ENCODE results near the gene TNFRSF6B. TPM values are rescaled to one million over a fixed set of nuclear protein-coding genes. Genes with fewer than 3 reads are reported as not detected.

TNFRSF6B gene
- total RNA-seq, 1 experiment from 2014 or later, result 4.6 TPM

GRCh38 chr20:63690003-63690897, 6.2 kb upstream of the TNFRSF6B start:
- H3K4me3 ChIP-seq (ENCODE audit: low read length), result no peak overlapping the region
- H3K79me2 ChIP-seq (ENCODE audit: low read length), result no peaks in the 10 kb centered on the region
- no peaks in the 10 kb centered on the region for H4K20me1 ChIP-seq (ENCODE audit: insufficient read depth, low read depth, low read length)
- H3K36me3 ChIP-seq (ENCODE audit: insufficient read depth, low read length), result peaks cover 11% of the 10 kb centered on the region; the same call in 1 of the 2 replicates
- no peaks in the 10 kb centered on the region for H3K27me3 ChIP-seq (ENCODE audit: low read length)
- no peak overlapping the region for H2AFZ ChIP-seq (ENCODE audit: low read length)
- no peak overlapping the region for H3K4me2 ChIP-seq (ENCODE audit: low read depth, low read length, poor library complexity, severe bottlenecking)
- no peak overlapping the region for H3K27ac ChIP-seq (ENCODE audit: low read length)
- DNase-seq, result no peak
- H3K9ac ChIP-seq (ENCODE audit: low read length), result no peak overlapping the region
- H3K9me2 ChIP-seq (replicated peaks; ENCODE audit: insufficient read depth, low read length), result no peaks in the 10 kb centered on the region
- no peaks in the 10 kb centered on the region for H3K9me3 ChIP-seq (ENCODE audit: low read length)
- H3K4me1 ChIP-seq (ENCODE audit: low read length), result no peaks in the 10 kb centered on the region

GRCh38 chr20:63690898-63691710, 5.3 kb upstream of the TNFRSF6B start:
- Histone ChIP-seq H3K9ac (ENCODE audit: low read length) (no peak overlapping the region), H3K4me3 (ENCODE audit: low read length) (no peak overlapping the region), H3K36me3 (ENCODE audit: insufficient read depth, low read length) (peaks cover 12% of the 10 kb centered on the region; the same call in 1 of the 2 replicates), H3K9me2 (replicated peaks; ENCODE audit: insufficient read depth, low read length) (no peaks in the 10 kb centered on the region), H2AFZ (ENCODE audit: low read length) (no peak overlapping the region), H3K4me2 (ENCODE audit: low read depth, low read length, poor library complexity, severe bottlenecking) (no peak overlapping the region), H3K27ac (ENCODE audit: low read length) (no peak overlapping the region), H3K4me1 (ENCODE audit: low read length) (no peaks in the 10 kb centered on the region), H4K20me1 (ENCODE audit: insufficient read depth, low read depth, low read length) (no peaks in the 10 kb centered on the region), H3K9me3 (ENCODE audit: low read length) (no peaks in the 10 kb centered on the region), H3K79me2 (ENCODE audit: low read length) (no peaks in the 10 kb centered on the region), H3K27me3 (ENCODE audit: low read length) (no peaks in the 10 kb centered on the region)
- DNase-seq, result no peak

- H3K4me2 ChIP-seq (ENCODE audit: low read depth, low read length, poor library complexity, severe bottlenecking), result no peak overlapping the region
- no peak overlapping the region for H3K4me3 ChIP-seq (ENCODE audit: low read length)
- H3K4me1 ChIP-seq (ENCODE audit: low read length), result no peaks in the 10 kb centered on the region
- H4K20me1 ChIP-seq (ENCODE audit: insufficient read depth, low read depth, low read length), result no peaks in the 10 kb centered on the region
- H3K9me3 ChIP-seq (ENCODE audit: low read length), result no peaks in the 10 kb centered on the region
- peaks cover 12% of the 10 kb centered on the region; the same call in 1 of the 2 replicates for H3K36me3 ChIP-seq (ENCODE audit: insufficient read depth, low read length)
- no peak overlapping the region for H3K27ac ChIP-seq (ENCODE audit: low read length)
- no peak overlapping the region for H2AFZ ChIP-seq (ENCODE audit: low read length)
- no peak overlapping the region for H3K9ac ChIP-seq (ENCODE audit: low read length)
- H3K9me2 ChIP-seq (replicated peaks; ENCODE audit: insufficient read depth, low read length), result no peaks in the 10 kb centered on the region
- H3K79me2 ChIP-seq (ENCODE audit: low read length), result no peaks in the 10 kb centered on the region
- H3K27me3 ChIP-seq (ENCODE audit: low read length), result no peaks in the 10 kb centered on the region
- no peak for DNase-seq
Measured at GRCh38 chr20:63691711-63692435, 4.6 kb upstream of the TNFRSF6B start.

- H3K27ac ChIP-seq (ENCODE audit: low read length), result no peak overlapping the region
- H2AFZ ChIP-seq (ENCODE audit: low read length), result no peak overlapping the region
- no peak overlapping the region for H3K4me2 ChIP-seq (ENCODE audit: low read depth, low read length, poor library complexity, severe bottlenecking)
- no peak for DNase-seq
- H3K9ac ChIP-seq (ENCODE audit: low read length), result no peak overlapping the region
- no peaks in the 10 kb centered on the region for H3K9me3 ChIP-seq (ENCODE audit: low read length)
- H3K79me2 ChIP-seq (ENCODE audit: low read length), result no peaks in the 10 kb centered on the region
- no peaks in the 10 kb centered on the region for H4K20me1 ChIP-seq (ENCODE audit: insufficient read depth, low read depth, low read length)
- peaks cover 12% of the 10 kb centered on the region; the same call in 1 of the 2 replicates for H3K36me3 ChIP-seq (ENCODE audit: insufficient read depth, low read length)
- H3K27me3 ChIP-seq (ENCODE audit: low read length), result no peaks in the 10 kb centered on the region
- no peaks in the 10 kb centered on the region for H3K9me2 ChIP-seq (replicated peaks; ENCODE audit: insufficient read depth, low read length)
- no peaks in the 10 kb centered on the region for H3K4me1 ChIP-seq (ENCODE audit: low read length)
- H3K4me3 ChIP-seq (ENCODE audit: low read length), result no peak overlapping the region
Measured at GRCh38 chr20:63692436-63693082, 3.9 kb upstream of the TNFRSF6B start.

DNA sequence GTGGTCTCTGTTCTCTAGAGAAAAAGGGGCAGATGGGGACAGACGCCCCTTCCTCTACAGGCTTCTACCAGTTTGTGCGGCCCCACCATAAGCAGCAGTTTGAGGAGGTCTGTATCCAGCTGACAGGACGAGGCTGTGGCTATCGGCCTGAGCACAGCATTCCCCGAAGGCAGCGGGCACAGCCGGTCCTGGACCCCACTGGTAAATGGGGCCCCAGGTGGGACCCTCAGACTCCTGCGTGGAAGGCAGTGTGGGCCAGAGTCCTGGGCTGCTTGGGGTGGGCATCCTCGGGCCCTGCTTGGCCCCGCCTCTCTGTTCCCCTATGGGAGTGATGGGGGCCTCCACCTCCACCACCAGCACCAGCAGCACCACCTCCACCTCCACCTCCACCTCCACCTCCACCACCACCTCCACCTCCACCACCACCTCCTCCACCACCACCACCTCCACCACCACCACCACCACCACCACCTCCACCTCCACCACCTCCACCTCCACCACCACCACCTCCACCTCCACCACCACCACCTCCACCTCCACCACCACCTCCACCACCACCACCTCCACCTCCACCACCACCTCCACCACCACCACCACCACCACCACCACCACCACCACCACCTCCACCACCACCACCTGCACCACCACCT, 3.2 kb upstream of the TNFRSF6B start:
- no peaks in the 10 kb centered on the region for H3K9me3 ChIP-seq (ENCODE audit: low read length)
- H3K9me2 ChIP-seq (replicated peaks; ENCODE audit: insufficient read depth, low read length), result no peaks in the 10 kb centered on the region
- H3K79me2 ChIP-seq (ENCODE audit: low read length), result no peaks in the 10 kb centered on the region
- H3K9ac ChIP-seq (ENCODE audit: low read length), result no peak overlapping the region
- peaks cover 12% of the 10 kb centered on the region; the same call in 1 of the 2 replicates for H3K36me3 ChIP-seq (ENCODE audit: insufficient read depth, low read length)
- no peaks in the 10 kb centered on the region for H3K4me1 ChIP-seq (ENCODE audit: low read length)
- no peak overlapping the region for H3K4me3 ChIP-seq (ENCODE audit: low read length)
- no peak for DNase-seq
- H2AFZ ChIP-seq (ENCODE audit: low read length), result no peak overlapping the region
- H3K27ac ChIP-seq (ENCODE audit: low read length), result no peak overlapping the region
- no peaks in the 10 kb centered on the region for H3K27me3 ChIP-seq (ENCODE audit: low read length)
- H3K4me2 ChIP-seq (ENCODE audit: low read depth, low read length, poor library complexity, severe bottlenecking), result no peak overlapping the region
- H4K20me1 ChIP-seq (ENCODE audit: insufficient read depth, low read depth, low read length), result no peaks in the 10 kb centered on the region

- Histone ChIP-seq H3K4me3 (ENCODE audit: low read length) (no peak overlapping the region), H3K79me2 (ENCODE audit: low read length) (no peaks in the 10 kb centered on the region), H3K9ac (ENCODE audit: low read length) (no peak overlapping the region), H4K20me1 (ENCODE audit: insufficient read depth, low read depth, low read length) (no peaks in the 10 kb centered on the region), H3K36me3 (ENCODE audit: insufficient read depth, low read length) (peaks cover 12% of the 10 kb centered on the region; the same call in 1 of the 2 replicates), H3K9me2 (replicated peaks; ENCODE audit: insufficient read depth, low read length) (no peaks in the 10 kb centered on the region), H3K4me1 (ENCODE audit: low read length) (no peaks in the 10 kb centered on the region), H3K4me2 (ENCODE audit: low read depth, low read length, poor library complexity, severe bottlenecking) (no peak overlapping the region), H3K27me3 (ENCODE audit: low read length) (no peaks in the 10 kb centered on the region), H2AFZ (ENCODE audit: low read length) (no peak overlapping the region), H3K27ac (ENCODE audit: low read length) (no peak overlapping the region), H3K9me3 (ENCODE audit: low read length) (no peaks in the 10 kb centered on the region)
- no peak for DNase-seq
Measured at GRCh38 chr20:63693733-63694583, 2.5 kb upstream of the TNFRSF6B start.

Data from Karpas-422 (cell line).